ENCODE results near the gene EBPL.

- TF ChIP-seq PATZ1 (CRISPR knock-in tag; IDR thresholded peaks at IDR 0.05; ENCODE audit: borderline replicate concordance) (no peak), POU6F1 (CRISPR knock-in tag; IDR thresholded peaks at IDR 0.05; ENCODE audit: borderline replicate concordance, low read depth) (no peak), ARNTL (CRISPR knock-in tag; IDR thresholded peaks at IDR 0.05; ENCODE audit: borderline replicate concordance, low read depth) (no peak), RARB (CRISPR knock-in tag; IDR thresholded peaks at IDR 0.05) (no peak), TSHZ2 (CRISPR knock-in tag; IDR thresholded peaks at IDR 0.05) (no peak), PPARA (CRISPR knock-in tag; IDR thresholded peaks at IDR 0.05; ENCODE audit: borderline replicate concordance) (no peak), SNAI2 (CRISPR knock-in tag; IDR thresholded peaks at IDR 0.05) (no peak), ESRRG (CRISPR knock-in tag; IDR thresholded peaks at IDR 0.05) (no peak), ZFP30 (CRISPR knock-in tag; IDR thresholded peaks at IDR 0.05) (no peak), GLIS3 (CRISPR knock-in tag; IDR thresholded peaks at IDR 0.05) (no peak), CREB5 (CRISPR knock-in tag; IDR thresholded peaks at IDR 0.05; ENCODE audit: low read depth) (no peak)
Observed at GRCh38 chr13:49653478-49653877, 37.8 kb downstream of the EBPL start.

All from SK-N-SH treated with all-trans-retinoic acid at 6 μM for 48 hours (cell line).